Fibroblast of villous mesenchyme (primary cell): ENCODE data around the gene COL27A1. TPM values are rescaled to one million over a fixed set of nuclear protein-coding genes. Genes with fewer than 3 reads are reported as not detected.
A peak's percentile ranks its signal among the peaks of the same experiment; 100 is the strongest.

Source experiments
- DNase-seq: peaks from one replicate; pipeline ENCODE4 v3.0.0-alpha.2; 2010; ENCODE audit warnings: low read depth
- H3K4me3 ChIP-seq: 2 replicates; pipeline ENCODE4 v1.5.1; 2011; ENCODE audit warnings: low read depth, mild to moderate bottlenecking, low read length
- CTCF ChIP-seq: IDR thresholded peaks from 2 replicates; pipeline ENCODE4 v1.5.1; 2012; ENCODE audit warnings: low read depth, mild to moderate bottlenecking, low read length; ENCODE audit not compliant: insufficient read depth
- total RNA-seq: library from RNA; depleted of rRNA; stranded (reverse); fragments of >200 nt; gene quantifications from 2 replicates; pipeline ENCODE4 v1.2.3, GENCODE V29; 2012

The COL27A1 gene
- total RNA-seq, 1 donor = 23.3 TPM

DNA sequence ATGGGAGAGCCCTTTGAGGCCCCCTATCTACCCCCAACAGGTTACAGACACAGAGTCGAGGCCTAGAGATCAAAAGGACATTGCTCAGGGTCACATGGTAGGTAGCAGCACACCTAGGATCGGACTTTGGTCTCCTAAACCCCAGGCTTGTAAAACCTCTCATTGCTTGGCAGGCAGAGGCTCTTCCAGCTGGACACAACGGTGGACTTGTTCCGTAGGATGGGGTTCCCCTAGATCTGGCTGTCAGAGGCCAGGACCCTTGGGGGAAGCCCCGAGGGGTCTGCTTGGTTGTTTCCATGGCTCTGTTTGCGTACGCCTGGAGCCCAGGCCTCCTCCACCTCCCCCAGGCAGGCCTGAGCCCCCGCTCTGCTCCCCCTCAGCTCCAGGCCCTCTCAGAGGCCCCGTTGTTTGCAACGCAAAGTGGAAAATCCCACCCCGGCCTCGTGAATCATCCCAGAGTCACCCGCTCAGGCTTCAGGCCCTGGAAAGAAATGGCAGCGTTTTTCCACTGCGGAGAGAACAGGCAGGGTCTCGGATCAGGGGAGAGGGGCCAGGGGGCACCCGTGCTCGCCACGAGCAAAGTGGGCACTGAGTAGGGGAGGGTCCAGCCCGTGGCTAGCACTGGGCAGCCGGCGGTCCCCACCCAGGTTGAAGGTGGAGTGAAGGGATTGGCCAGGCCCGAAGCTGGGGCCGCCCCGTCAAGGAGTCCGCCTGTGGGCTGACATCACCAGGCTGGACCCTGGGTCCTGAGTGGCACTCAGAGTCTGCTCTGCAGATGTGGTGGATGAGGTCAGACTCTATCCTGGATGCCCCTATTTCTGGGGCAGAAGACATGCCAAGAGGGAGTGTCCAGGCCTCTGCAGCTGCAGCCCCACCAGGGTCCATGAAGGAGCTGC, 19.8 kb downstream of the COL27A1 start:
- TF ChIP-seq CTCF = no peak
- DNase-seq = peak; percentile 82
- no peak overlapping the region for H3K4me3 ChIP-seq

DNA sequence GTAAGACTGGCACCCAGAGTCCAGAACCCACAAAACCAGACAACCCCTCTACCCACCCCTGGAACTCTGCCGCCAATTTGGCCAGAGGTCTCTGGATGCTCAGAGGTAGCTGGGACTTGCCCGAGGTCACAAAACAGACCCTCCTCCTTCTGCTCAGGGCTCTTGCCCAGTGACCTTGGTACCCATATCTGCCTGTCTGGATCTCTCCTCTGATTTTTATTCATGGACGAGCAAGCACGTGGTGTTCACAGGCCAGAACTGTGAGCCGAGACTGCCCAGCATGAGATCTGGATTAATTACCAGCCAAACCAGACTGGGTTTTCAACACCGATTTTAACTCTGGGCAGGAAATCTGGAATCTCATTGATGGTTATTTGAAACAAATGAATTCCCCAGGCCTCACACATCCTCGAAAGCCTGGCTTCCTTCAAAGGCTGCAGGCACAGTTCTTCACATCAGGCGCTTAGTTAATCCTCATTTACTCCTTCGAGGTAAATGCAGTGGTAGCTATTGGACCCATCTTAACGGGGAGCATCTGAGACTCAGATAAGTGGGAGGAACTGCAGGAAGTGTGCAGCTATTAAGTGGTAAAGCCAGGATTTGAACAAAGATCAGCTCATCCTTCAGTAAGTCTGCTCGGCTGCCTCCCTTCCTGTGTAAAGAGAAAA, 21.4 kb downstream of the COL27A1 start:
- no peak overlapping the region for H3K4me3 ChIP-seq

DNA sequence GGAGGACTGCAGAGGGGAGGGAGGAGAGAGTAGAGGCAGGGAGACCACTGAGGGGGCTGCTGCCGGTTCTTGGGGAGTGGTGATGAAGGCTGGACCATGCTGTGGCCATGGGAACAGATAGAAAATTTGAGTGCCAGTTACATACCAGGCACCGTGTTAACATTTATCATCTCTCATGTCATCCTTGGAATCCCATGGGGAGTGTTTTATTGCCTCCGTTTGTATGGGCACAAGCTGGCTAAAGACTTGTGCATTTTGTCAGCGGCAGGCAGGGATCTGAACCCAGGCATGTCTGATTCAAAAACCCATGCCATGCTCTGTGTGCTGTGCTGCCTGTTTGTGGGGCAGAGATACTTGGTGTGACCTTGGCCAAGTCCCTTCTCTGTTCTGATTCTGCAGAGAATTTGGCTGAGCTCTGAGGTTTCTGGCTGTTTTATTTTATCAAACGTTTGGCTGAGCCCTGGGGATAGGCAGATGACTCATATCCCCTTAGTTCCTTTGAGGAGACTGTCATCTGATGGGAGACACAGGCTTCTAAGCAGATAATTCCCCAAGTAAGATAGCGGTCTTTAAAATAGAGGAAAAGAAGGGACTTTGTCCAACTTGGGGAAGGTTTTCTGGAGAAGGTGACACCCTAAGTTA, 22.2 kb downstream of the COL27A1 start:
- H3K4me3 ChIP-seq = no peak overlapping the region
- peak; percentile 79 for DNase-seq
- no peak for TF ChIP-seq CTCF

More for the DNA sequence above, 21.4 kb downstream of the COL27A1 start:
- no peak for TF ChIP-seq CTCF
- peak; percentile 28 for DNase-seq

DNA sequence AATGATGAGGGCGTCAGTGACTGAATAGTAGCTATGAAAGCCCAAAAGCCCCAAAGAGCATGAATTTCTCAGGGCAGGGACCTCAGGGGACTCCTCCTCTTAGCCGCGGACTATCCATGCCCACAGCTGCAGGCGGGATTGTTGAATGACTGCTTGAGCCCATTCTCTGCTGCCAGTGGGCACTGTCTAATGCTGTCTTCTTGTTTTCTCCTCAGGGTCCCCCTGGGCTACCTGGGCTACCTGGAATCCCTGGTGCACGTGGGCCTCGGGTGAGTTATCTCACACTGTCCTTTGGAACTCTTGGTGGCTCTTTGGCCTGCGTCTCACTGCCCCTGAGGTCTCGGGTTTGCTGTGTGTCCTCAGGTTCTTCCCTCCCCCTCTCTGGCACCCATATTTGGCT, 22.7 kb downstream of the COL27A1 start:
- no peak overlapping the region for H3K4me3 ChIP-seq
- no peak for TF ChIP-seq CTCF
- DNase-seq = no peak

GRCh38 chr9:114178756-114179450, 23.6 kb downstream of the COL27A1 start:
- DNase-seq = no peak
- H3K4me3 ChIP-seq = no peak overlapping the region
- no peak for TF ChIP-seq CTCF

DNA sequence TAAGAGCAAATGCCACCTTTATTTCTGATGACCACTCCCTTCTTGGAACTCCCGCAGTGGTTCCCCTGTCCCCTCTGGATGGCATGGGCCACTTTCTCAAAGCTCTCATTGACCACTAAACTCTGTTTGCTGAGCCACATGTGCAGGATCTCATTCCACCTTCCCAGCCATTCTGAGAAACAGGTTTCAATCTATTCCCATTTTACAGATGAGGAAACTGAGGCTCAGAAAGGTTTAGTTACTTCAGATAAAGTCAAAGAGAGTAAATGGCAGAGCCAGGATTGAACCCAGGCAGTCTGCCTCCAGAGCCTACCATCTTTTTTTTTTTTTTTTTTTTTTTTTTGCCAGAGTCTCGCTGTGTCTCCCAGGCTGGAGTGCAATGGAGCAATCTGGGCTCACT, 24.2 kb downstream of the COL27A1 start:
- no peak for TF ChIP-seq CTCF
- no peak overlapping the region for H3K4me3 ChIP-seq
- DNase-seq = no peak
